IMR-90 (cell line): ENCODE measurements around the gene ATXN1. TPM values are rescaled to one million over a fixed set of nuclear protein-coding genes. Genes with fewer than 3 reads are reported as not detected.

Experiments used
- ATAC-seq: fragments of 200-7000 bp; cut with Tn5 transposase; 2 replicates; pipeline ENCODE4 v1.9.1; 2020; ENCODE audit warnings: low read depth, mild to moderate bottlenecking, moderate library complexity
- BruUV-seq: library from RNA; stranded (reverse); fragments of 400-500 nt; replicated peaks from 2 replicates; lab custom pipeline; 2021; lab: Mats Ljungman, UMichigan
- CTCF ChIA-PET: fragments of 300-600 bp; formaldehyde crosslinking; extraction: SDS; loops from one replicate; lab custom pipeline; 2021; ENCODE audit warnings: antibody characterized with exemption; lab: Yijun Ruan, JAX
- POLR2A ChIA-PET: fragments of 300-600 bp; sonication (Branson Sonifier 250); formaldehyde crosslinking; loops from one replicate; lab custom pipeline; 2022; ENCODE audit warnings: antibody characterized with exemption; ENCODE audit not compliant: unreplicated experiment; lab: Charles Lee
- DNase-seq: peaks from one replicate; pipeline ENCODE4 v3.0.0; 2013
- H2AFZ ChIP-seq: replicated peaks from 2 replicates; pipeline ENCODE3; 2013; ENCODE audit warnings: low read length, mild to moderate bottlenecking; ENCODE audit not compliant: poor library complexity
- H2AK5ac ChIP-seq: 2 replicates; pipeline ENCODE4 v1.6.1; 2013; ENCODE audit warnings: low read depth, low read length, inconsistent platforms
- H2AK9ac ChIP-seq: replicated peaks from 2 replicates; pipeline ENCODE3; 2013; ENCODE audit warnings: mild to moderate bottlenecking, low read depth, low read length, moderate library complexity; ENCODE audit not compliant: poor library complexity
- H2BK120ac ChIP-seq: 2 replicates; pipeline ENCODE4 v1.6.1; 2013; ENCODE audit warnings: low read depth, low read length, inconsistent platforms
- H2BK15ac ChIP-seq: 3 replicates; pipeline ENCODE4 v1.6.1; 2013; ENCODE audit warnings: low read depth, low read length, inconsistent platforms
- H2BK20ac ChIP-seq: 2 replicates; pipeline ENCODE4 v1.6.1; 2013; ENCODE audit warnings: low read depth, mild to moderate bottlenecking, inconsistent platforms, low read length, moderate library complexity
- H2BK5ac ChIP-seq: 2 replicates; pipeline ENCODE4 v1.6.1; 2013; ENCODE audit warnings: mild to moderate bottlenecking, low read depth, low read length, inconsistent platforms; ENCODE audit not compliant: poor library complexity, severe bottlenecking
- H3K14ac ChIP-seq: replicated peaks from 2 replicates; pipeline ENCODE4 v1.6.1; 2013; ENCODE audit warnings: low read depth, low read length, inconsistent platforms
- H3K18ac ChIP-seq: 2 replicates; pipeline ENCODE4 v1.6.1; 2013; ENCODE audit warnings: low read depth, low read length, control low read depth
- H3K23ac ChIP-seq: 2 replicates; pipeline ENCODE4 v1.6.1; 2013; ENCODE audit warnings: low read depth, low read length, inconsistent platforms
- H3K27ac ChIP-seq: 2 replicates; pipeline ENCODE4 v1.5.1; 2013; ENCODE audit warnings: mild to moderate bottlenecking, control low read depth, low read length; ENCODE audit not compliant: insufficient read depth
- H3K27me3 ChIP-seq: 2 replicates; pipeline ENCODE4 v1.6.1; 2013; ENCODE audit warnings: low read length; ENCODE audit not compliant: control insufficient read depth, insufficient read depth
- H3K36me3 ChIP-seq: 2 replicates; pipeline ENCODE4 v1.6.1; 2013; ENCODE audit warnings: low read length, mixed read lengths; ENCODE audit not compliant: control insufficient read depth, insufficient read depth
- H3K4ac ChIP-seq: 2 replicates; pipeline ENCODE4 v1.6.1; 2013; ENCODE audit warnings: low read depth, low read length, inconsistent platforms
- H3K4me1 ChIP-seq: 2 replicates; pipeline ENCODE4 v1.6.1; 2013; ENCODE audit warnings: low read length, mixed read lengths; ENCODE audit not compliant: control insufficient read depth, insufficient read depth
- H3K4me2 ChIP-seq: 2 replicates; pipeline ENCODE4 v1.6.1; 2013; ENCODE audit warnings: low read depth, mild to moderate bottlenecking, control low read depth, low read length, moderate library complexity
- H3K4me3 ChIP-seq: 2 replicates; pipeline ENCODE4 v1.5.1; 2013; ENCODE audit warnings: low read depth, mild to moderate bottlenecking, control low read depth, low read length, moderate library complexity; ENCODE audit not compliant: insufficient read depth
- H3K56ac ChIP-seq: 2 replicates; pipeline ENCODE4 v1.6.1; 2013; ENCODE audit warnings: low read length, inconsistent platforms; ENCODE audit not compliant: insufficient read depth; ENCODE audit errors: extremely low read depth
- H3K79me1 ChIP-seq, 2 experiments: 2 replicates each; pipeline ENCODE4 v1.6.1; 2013; ENCODE audit warnings: low read length in 2 of 2, inconsistent platforms in 1 of 2, low read depth in 1 of 2
- H3K9ac ChIP-seq: 2 replicates; pipeline ENCODE4 v1.6.1; 2013; ENCODE audit warnings: low read depth, low read length, control low read depth
- H3K9me1 ChIP-seq: 2 replicates; pipeline ENCODE4 v1.6.1; 2013; ENCODE audit warnings: low read length, inconsistent platforms; ENCODE audit not compliant: insufficient read depth
- H3K9me3 ChIP-seq: 2 replicates; pipeline ENCODE4 v1.6.1; 2013; ENCODE audit warnings: low read length; ENCODE audit not compliant: control insufficient read depth, insufficient read depth
- H4K20me1 ChIP-seq: 2 replicates; pipeline ENCODE4 v1.6.1; 2013; ENCODE audit warnings: low read length, inconsistent platforms; ENCODE audit not compliant: insufficient read depth
- H4K5ac ChIP-seq: 2 replicates; pipeline ENCODE4 v1.6.1; 2013; ENCODE audit warnings: mild to moderate bottlenecking, low read depth, low read length, control low read depth
- H4K8ac ChIP-seq, 2 experiments: 2 replicates each; pipeline ENCODE4 v1.6.1; 2013; ENCODE audit warnings: low read depth in 2 of 2, low read length in 2 of 2, control low read depth in 1 of 2, inconsistent platforms in 1 of 2
- H4K91ac ChIP-seq: 2 replicates; pipeline ENCODE4 v1.6.1; 2013; ENCODE audit warnings: low read depth, low read length, inconsistent platforms; ENCODE audit not compliant: insufficient read depth
- BHLHE40 ChIP-seq: fragments of 150-350 bp; IDR thresholded peaks from 2 replicates; pipeline ENCODE4 v1.6.1; 2016; ENCODE audit warnings: mild to moderate bottlenecking, low read depth, low read length
- CHD1 ChIP-seq: IDR thresholded peaks from 2 replicates; pipeline ENCODE4 v1.6.1; 2012; ENCODE audit warnings: low read depth, low read length, improper control_type of control experiment
- MAFK ChIP-seq: IDR thresholded peaks from 2 replicates; pipeline ENCODE4 v1.6.1; 2012; ENCODE audit warnings: low read depth, low read length, improper control_type of control experiment
- MXI1 ChIP-seq: IDR thresholded peaks from 2 replicates; pipeline ENCODE4 v1.6.1; 2012; ENCODE audit warnings: low read depth, mild to moderate bottlenecking, low read length, moderate library complexity, borderline replicate concordance
- NFE2L2 ChIP-seq: fragments of 150-350 bp; IDR thresholded peaks from 2 replicates; pipeline ENCODE4 v1.6.1; 2016; ENCODE audit warnings: low read depth, mild to moderate bottlenecking, low read length
- POLR2A ChIP-seq: IDR thresholded peaks from 2 replicates; pipeline ENCODE4 v1.6.1; 2012; ENCODE audit warnings: mild to moderate bottlenecking, low read depth, low read length
- RAD21 ChIP-seq: IDR thresholded peaks from 2 replicates; pipeline ENCODE4 v1.6.1; 2012; ENCODE audit warnings: low read length, improper control_type of control experiment
- RCOR1 ChIP-seq: IDR thresholded peaks from 2 replicates; pipeline ENCODE4 v1.6.1; 2012; ENCODE audit warnings: mild to moderate bottlenecking, low read length, improper control_type of control experiment; ENCODE audit not compliant: insufficient replicate concordance
- RFX5 ChIP-seq: IDR thresholded peaks from 2 replicates; pipeline ENCODE4 v1.8.0; 2012; ENCODE audit warnings: low read depth, mild to moderate bottlenecking, low read length, moderate library complexity
- SMC3 ChIP-seq: fragments of 150-350 bp; IDR thresholded peaks from 2 replicates; pipeline ENCODE4 v1.6.1; 2016; ENCODE audit warnings: low read depth, mild to moderate bottlenecking, antibody characterized with exemption, low read length, moderate library complexity
- WGBS, 2 experiments: methylation state at CpG; one replicate each; pipeline versions ENCODE4 v1.1.5 to v1.1.7; 2013; ENCODE audit warnings: missing lambda C conversion rate in 2 of 2; ENCODE audit not compliant: insufficient read length in 1 of 2; ENCODE audit errors: extremely low coverage in 2 of 2; 5-methylcytosine and 5-hydroxymethylcytosine counted together
- dilution Hi-C: fragments of 300-500 bp; cut with HindIII; formaldehyde crosslinking; loops from one replicate; pipeline ENCODE4 v1.14.3; 2018; ENCODE audit warnings: low sequenced_read_pairs; ENCODE audit not compliant: unreplicated experiment
- in situ Hi-C: fragments of 300-500 bp; cut with MboI; formaldehyde crosslinking; loops from 3 replicates; pipeline ENCODE4 v1.14.3; 2019; ENCODE audit warnings: low sequenced_read_pairs, inconsistent platforms, mixed read lengths
- intact Hi-C: fragments of 100-400 bp; cut with micrococcal nuclease; formaldehyde crosslinking; loops from 2 replicates; pipeline ENCODE4 v1.10.0; 2022
- polyA plus RNA-seq, 3 experiments: library from polyadenylated mRNA; depleted of rRNA; stranded (reverse); fragments of >200 nt; gene quantifications; 2 replicates each; pipeline ENCODE4 v1.2.3, GENCODE V29; 2012; ENCODE audit warnings: low replicate concordance in 1 of 3
- total RNA-seq: library from RNA; depleted of rRNA; stranded (reverse); fragments of >200 nt; gene quantifications from 2 replicates; pipeline ENCODE4 v1.2.3, GENCODE V29; 2012
- TF ChIP-seq, protein P1 (sequence below): conservative IDR thresholded peaks from 2 replicates; pipeline ENCODE4 v1.5.1; 2012; ENCODE audit warnings: mild to moderate bottlenecking, low read depth, low read length, improper control_type of control experiment
- TF ChIP-seq, protein P2 (sequence below): fragments of 150-350 bp; IDR thresholded peaks from 2 replicates; pipeline ENCODE4 v1.6.1; 2016; ENCODE audit warnings: low read depth, mild to moderate bottlenecking, low read length, moderate library complexity, borderline replicate concordance

The ATXN1 gene
- total and polyA plus RNA-seq, 2 of the 4 experiments (the other 2 are of a cell fraction) = 7.3 to 11.1 TPM

DNA sequence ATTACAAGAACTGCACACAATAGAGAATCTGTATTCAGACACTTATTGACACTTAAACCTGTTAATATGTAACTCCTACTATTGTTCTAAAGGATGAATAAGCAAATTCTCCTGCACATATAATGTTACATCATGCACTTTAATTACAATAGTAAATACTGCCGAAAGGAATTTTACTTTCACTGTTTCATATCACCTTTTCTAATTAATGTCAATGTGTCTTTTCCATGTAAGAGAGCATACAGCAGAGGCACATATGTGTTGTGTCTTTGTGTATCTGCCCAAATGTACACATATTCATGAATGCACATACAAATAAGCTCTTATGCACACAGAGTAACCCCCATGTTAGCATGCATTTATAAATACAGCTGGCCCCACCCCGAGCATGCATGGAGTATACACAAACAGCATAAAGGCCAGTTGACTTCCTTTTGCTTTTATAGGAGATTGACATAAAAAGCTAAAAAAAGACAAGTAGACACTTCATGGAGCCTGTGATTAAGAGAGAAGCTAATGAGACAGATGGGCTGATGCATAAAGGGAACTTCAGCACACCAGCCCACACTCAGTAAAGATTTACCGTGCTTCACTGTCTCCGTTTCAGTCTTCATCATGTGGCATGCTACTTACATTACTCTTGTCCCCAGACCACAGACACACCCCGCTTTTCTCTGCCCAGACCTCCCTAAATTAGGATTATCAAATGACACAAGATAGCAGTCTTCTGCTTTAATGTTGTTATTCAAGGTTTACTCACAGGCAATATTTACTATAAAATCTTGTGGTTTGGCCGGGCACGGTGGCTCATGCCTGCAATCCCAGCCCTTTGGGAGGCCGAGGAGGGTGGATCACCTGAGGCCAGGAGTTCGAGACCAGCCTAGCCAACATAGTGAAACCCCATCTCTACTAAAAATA is 184.6 kb downstream of the ATXN1 start:
- Histone ChIP-seq H2BK5ac (no peak overlapping the region), H3K14ac (no peak overlapping the region), H4K20me1 (no peaks in the 10 kb centered on the region), H2AK5ac (no peak overlapping the region), H4K91ac (no peak overlapping the region), H3K18ac (no peak overlapping the region), H2BK120ac (no peak overlapping the region), H2AFZ (no peak overlapping the region), H3K56ac (no peak overlapping the region), H3K27me3 (no peaks in the 10 kb centered on the region), H3K23ac (no peak overlapping the region), H2BK20ac (no peak overlapping the region), H3K9me3 (no peaks in the 10 kb centered on the region), H3K9ac (no peak overlapping the region), H3K4me2 (no peak overlapping the region), H3K36me3 (peaks cover 5% of the 10 kb centered on the region; the same call in 1 of the 2 replicates), H3K4me1 (peaks cover 4% of the 10 kb centered on the region), H2BK15ac (no peak overlapping the region), H2AK9ac (no peak overlapping the region), H3K4ac (no peak overlapping the region; the same call in 1 of the 2 replicates), H3K9me1 (peaks cover 5% of the 10 kb centered on the region; the same call in 1 of the 2 replicates), H4K8ac (no peak overlapping the region), H3K79me1 (peaks cover 5 to 8% of the 10 kb centered on the region in 2 experiments; a peak in 2 of 4 replicates), H4K5ac (no peak overlapping the region), H3K4me3 (no peak overlapping the region), H3K27ac (no peak overlapping the region)
- dilution Hi-C loops = no loop called here
- ChIA-PET CTCF (no interaction called here), POLR2A (no interaction called here)
- in situ Hi-C loops = no loop called here
- intact Hi-C loops = loop anchor here (5.0 kb wide), 1 partner anchor 244 kb away; no protein-coding TSS in a partner anchor
- no peak for DNase-seq
- BruUV-seq = no TSS peak
- TF ChIP-seq POLR2A (no peak), MXI1 (no peak), RCOR1 (no peak), BHLHE40 (no peak), MAFK (no peak), RFX5 (no peak), NFE2L2 (no peak), SMC3 (no peak), RAD21 (no peak), CHD1 (no peak)
- TF ChIP-seq, protein P1, sequence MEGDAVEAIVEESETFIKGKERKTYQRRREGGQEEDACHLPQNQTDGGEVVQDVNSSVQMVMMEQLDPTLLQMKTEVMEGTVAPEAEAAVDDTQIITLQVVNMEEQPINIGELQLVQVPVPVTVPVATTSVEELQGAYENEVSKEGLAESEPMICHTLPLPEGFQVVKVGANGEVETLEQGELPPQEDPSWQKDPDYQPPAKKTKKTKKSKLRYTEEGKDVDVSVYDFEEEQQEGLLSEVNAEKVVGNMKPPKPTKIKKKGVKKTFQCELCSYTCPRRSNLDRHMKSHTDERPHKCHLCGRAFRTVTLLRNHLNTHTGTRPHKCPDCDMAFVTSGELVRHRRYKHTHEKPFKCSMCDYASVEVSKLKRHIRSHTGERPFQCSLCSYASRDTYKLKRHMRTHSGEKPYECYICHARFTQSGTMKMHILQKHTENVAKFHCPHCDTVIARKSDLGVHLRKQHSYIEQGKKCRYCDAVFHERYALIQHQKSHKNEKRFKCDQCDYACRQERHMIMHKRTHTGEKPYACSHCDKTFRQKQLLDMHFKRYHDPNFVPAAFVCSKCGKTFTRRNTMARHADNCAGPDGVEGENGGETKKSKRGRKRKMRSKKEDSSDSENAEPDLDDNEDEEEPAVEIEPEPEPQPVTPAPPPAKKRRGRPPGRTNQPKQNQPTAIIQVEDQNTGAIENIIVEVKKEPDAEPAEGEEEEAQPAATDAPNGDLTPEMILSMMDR = no peak
- TF ChIP-seq, protein P2, sequence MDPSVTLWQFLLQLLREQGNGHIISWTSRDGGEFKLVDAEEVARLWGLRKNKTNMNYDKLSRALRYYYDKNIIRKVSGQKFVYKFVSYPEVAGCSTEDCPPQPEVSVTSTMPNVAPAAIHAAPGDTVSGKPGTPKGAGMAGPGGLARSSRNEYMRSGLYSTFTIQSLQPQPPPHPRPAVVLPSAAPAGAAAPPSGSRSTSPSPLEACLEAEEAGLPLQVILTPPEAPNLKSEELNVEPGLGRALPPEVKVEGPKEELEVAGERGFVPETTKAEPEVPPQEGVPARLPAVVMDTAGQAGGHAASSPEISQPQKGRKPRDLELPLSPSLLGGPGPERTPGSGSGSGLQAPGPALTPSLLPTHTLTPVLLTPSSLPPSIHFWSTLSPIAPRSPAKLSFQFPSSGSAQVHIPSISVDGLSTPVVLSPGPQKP = no peak
- no CpG with 5 or more reads among the region's 9 CpGs for WGBS, 2 experiments
- no peak for ATAC-seq
